ENCODE results near the gene MLPH.

MLPH gene

DNA sequence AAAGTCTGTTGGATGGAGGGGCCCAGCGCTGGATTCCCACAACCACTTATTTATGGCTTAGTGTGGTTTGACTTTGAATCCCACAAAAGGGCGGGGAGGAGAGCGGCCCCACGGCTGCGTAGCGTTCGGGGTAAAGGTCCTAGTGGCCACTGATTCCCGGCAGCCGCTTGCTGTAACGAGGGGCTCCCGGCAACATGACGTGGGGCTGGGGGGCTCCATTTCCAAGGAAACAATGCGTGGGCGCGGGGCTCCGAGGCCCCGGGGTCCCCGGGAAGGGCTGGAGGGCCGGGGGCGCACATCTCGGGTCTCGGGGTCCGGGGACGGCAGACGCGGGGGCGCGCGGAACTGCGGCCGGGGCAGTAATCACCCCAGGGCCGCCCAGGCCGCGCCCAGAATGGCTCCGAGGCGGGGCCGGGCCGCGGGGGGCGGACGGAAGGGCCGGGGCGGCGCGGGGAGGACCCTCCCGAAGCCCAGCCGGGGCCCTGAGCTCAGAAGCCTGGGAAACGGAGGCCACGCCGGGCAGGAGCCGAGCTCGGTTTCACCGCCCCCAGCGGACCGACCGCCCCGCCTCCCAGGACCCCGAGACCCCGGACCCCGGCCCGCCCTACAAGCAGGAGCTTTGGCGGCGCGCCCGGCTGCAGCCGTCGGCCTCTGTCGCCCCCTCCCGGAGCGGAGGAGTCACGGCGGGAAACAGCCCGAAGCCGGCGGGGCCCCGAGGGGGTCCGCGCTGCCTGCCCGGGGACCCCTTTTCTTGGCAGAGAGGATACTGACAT lies 11.9 kb upstream of the MLPH start:
- TF ChIP-seq, protein P1, sequence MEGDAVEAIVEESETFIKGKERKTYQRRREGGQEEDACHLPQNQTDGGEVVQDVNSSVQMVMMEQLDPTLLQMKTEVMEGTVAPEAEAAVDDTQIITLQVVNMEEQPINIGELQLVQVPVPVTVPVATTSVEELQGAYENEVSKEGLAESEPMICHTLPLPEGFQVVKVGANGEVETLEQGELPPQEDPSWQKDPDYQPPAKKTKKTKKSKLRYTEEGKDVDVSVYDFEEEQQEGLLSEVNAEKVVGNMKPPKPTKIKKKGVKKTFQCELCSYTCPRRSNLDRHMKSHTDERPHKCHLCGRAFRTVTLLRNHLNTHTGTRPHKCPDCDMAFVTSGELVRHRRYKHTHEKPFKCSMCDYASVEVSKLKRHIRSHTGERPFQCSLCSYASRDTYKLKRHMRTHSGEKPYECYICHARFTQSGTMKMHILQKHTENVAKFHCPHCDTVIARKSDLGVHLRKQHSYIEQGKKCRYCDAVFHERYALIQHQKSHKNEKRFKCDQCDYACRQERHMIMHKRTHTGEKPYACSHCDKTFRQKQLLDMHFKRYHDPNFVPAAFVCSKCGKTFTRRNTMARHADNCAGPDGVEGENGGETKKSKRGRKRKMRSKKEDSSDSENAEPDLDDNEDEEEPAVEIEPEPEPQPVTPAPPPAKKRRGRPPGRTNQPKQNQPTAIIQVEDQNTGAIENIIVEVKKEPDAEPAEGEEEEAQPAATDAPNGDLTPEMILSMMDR (IDR thresholded peaks at IDR 0.05; ENCODE audit: low read depth, low read length, poor library complexity, severe bottlenecking) = peak; percentile 87
- TF ChIP-seq EZH2phosphoT487 (IDR thresholded peaks at IDR 0.05; ENCODE audit: borderline replicate concordance, low read length) = no peak
- Histone ChIP-seq H3F3A (ENCODE audit: control insufficient read depth, insufficient read depth) (no peaks in the 10 kb centered on the region), H4K20me1 (ENCODE audit: control insufficient read depth, insufficient read depth, low read depth, low read length) (no peaks in the 10 kb centered on the region), H3K4me3 (ENCODE audit: low read length) (peak overlapping the region; percentile 88), H3K4me2 (ENCODE audit: low read length) (peak overlapping the region; percentile 65), H3K9me2 (replicated peaks; ENCODE audit: control insufficient read depth, low read length) (no peaks in the 10 kb centered on the region), H3K9me3 (ENCODE audit: control insufficient read depth, insufficient read depth, low read length) (no peaks in the 10 kb centered on the region), H3K79me2 (ENCODE audit: control insufficient read depth, low read length) (no peaks in the 10 kb centered on the region), H3K36me3 (ENCODE audit: control insufficient read depth, low read length) (no peaks in the 10 kb centered on the region), H3K27me3 (ENCODE audit: control insufficient read depth, low read length) (peaks cover 12% of the 10 kb centered on the region), H3K27ac (ENCODE audit: low read depth, low read length) (0 out of 2 replicates have a peak overlapping the region, but pooled peaks have one; percentile 17), H3K4me1 (ENCODE audit: control insufficient read depth, low read length) (peaks cover 9% of the 10 kb centered on the region)

DNA sequence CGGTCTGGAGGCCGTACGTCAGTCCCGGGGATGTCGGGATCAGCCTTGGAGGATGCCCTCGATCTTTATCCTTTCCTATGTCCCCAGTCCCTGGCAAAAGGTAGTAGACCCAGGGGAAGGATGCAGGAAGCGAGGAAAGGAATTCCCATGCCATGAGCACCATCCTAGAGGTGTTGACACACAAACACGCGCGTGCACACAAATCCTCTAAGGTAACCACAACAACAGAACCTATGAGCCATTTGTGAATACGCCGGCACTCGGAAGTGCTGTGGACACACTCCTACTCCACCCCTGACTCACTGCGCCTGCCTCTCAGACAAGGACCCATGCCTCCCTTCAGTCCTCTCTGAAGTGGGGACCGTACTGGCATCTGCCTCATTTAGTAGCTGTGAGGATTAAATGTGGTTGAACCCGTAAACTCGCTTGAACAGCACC lies 11.3 kb upstream of the MLPH start:
- Histone ChIP-seq H3K4me3 (ENCODE audit: low read length) (peak overlapping the region; percentile 88), H3K36me3 (ENCODE audit: control insufficient read depth, low read length) (no peaks in the 10 kb centered on the region), H3K79me2 (ENCODE audit: control insufficient read depth, low read length) (no peaks in the 10 kb centered on the region), H3K9me3 (ENCODE audit: control insufficient read depth, insufficient read depth, low read length) (no peaks in the 10 kb centered on the region), H3K4me2 (ENCODE audit: low read length) (peak overlapping the region; percentile 65), H3F3A (ENCODE audit: control insufficient read depth, insufficient read depth) (no peaks in the 10 kb centered on the region), H3K9me2 (replicated peaks; ENCODE audit: control insufficient read depth, low read length) (no peaks in the 10 kb centered on the region), H4K20me1 (ENCODE audit: control insufficient read depth, insufficient read depth, low read depth, low read length) (no peaks in the 10 kb centered on the region), H3K4me1 (ENCODE audit: control insufficient read depth, low read length) (peaks cover 9% of the 10 kb centered on the region), H3K27me3 (ENCODE audit: control insufficient read depth, low read length) (peaks cover 18% of the 10 kb centered on the region), H3K27ac (ENCODE audit: low read depth, low read length) (no peak overlapping the region)
- no peak for TF ChIP-seq EZH2phosphoT487 (IDR thresholded peaks at IDR 0.05; ENCODE audit: borderline replicate concordance, low read length)
- TF ChIP-seq, protein P1 (IDR thresholded peaks at IDR 0.05; ENCODE audit: low read depth, low read length, poor library complexity, severe bottlenecking) = peak; percentile 47

DNA sequence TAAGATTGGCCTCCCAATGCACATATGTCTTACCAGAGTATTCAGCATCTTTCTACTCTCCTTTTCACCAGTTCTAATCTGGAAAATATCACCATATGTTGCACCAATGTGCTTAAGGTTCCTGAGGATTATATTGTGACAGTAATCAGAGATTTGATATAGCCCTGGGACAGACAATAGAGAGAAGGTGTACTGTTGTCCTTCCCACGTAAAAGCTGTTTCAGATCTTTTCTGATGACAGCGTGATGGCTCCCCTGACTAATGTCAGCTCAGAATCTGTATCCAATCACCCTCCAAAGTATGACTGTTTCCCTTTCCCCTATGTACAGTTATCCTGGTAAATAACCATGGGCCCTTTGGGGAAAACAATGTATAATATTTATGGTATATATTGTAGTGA lies 9.0 kb upstream of the MLPH start:
- Histone ChIP-seq H3K4me1 (ENCODE audit: control insufficient read depth, low read length) (peaks cover 9% of the 10 kb centered on the region), H3K9me2 (replicated peaks; ENCODE audit: control insufficient read depth, low read length) (no peaks in the 10 kb centered on the region), H3K27ac (ENCODE audit: low read depth, low read length) (no peak overlapping the region), H3K79me2 (ENCODE audit: control insufficient read depth, low read length) (no peaks in the 10 kb centered on the region), H3K9me3 (ENCODE audit: control insufficient read depth, insufficient read depth, low read length) (no peaks in the 10 kb centered on the region), H3F3A (ENCODE audit: control insufficient read depth, insufficient read depth) (no peaks in the 10 kb centered on the region), H4K20me1 (ENCODE audit: control insufficient read depth, insufficient read depth, low read depth, low read length) (no peaks in the 10 kb centered on the region), H3K4me3 (ENCODE audit: low read length) (no peak overlapping the region), H3K4me2 (ENCODE audit: low read length) (no peak overlapping the region), H3K27me3 (ENCODE audit: control insufficient read depth, low read length) (peaks cover 22% of the 10 kb centered on the region), H3K36me3 (ENCODE audit: control insufficient read depth, low read length) (no peaks in the 10 kb centered on the region)
- TF ChIP-seq, protein P1 (IDR thresholded peaks at IDR 0.05; ENCODE audit: low read depth, low read length, poor library complexity, severe bottlenecking) = no peak
- TF ChIP-seq EZH2phosphoT487 (IDR thresholded peaks at IDR 0.05; ENCODE audit: borderline replicate concordance, low read length) = no peak
